IPS-11a (cell line): ENCODE data around the gene HOXD11.

Experiments used
- H3K4me3 ChIP-seq: one replicate; pipeline ENCODE4 v1.5.1; 2013; ENCODE audit warnings: low read depth, low read length, control low read depth

HOXD11 gene

DNA sequence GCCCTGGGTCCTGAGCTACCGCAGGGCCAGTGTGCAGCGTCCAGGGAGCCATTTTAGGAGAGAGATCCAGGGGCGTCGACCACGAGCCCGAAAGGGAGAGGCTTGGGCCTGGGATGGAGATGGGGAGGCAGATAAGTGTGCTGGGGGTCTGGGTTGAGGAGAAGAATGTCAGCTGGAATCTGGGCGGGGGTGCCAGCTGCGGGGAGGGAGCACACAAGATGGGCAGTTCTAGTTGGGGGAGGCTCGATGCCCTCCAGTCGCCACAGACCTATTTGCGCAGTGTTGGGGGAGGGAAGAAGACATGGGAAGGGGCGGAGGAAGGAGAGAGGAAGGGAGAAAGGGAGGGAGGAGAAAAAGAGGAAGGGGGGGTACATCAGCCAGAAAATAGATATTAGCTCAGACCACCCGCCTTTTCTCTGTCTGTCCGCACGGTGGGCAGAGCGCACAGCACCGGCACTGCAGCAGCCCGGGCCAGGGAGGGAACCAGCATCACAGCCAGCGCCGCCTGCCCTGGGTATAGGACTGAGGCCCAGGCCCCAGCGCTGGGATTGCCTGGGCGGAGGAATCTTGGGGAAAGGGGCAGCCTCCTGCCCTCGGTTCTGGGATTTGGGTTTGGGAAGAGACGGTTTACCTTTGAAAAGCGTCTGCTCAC, 1.9 kb upstream of the HOXD11 start:
- H3K4me3 ChIP-seq: no peak overlapping the region

DNA sequence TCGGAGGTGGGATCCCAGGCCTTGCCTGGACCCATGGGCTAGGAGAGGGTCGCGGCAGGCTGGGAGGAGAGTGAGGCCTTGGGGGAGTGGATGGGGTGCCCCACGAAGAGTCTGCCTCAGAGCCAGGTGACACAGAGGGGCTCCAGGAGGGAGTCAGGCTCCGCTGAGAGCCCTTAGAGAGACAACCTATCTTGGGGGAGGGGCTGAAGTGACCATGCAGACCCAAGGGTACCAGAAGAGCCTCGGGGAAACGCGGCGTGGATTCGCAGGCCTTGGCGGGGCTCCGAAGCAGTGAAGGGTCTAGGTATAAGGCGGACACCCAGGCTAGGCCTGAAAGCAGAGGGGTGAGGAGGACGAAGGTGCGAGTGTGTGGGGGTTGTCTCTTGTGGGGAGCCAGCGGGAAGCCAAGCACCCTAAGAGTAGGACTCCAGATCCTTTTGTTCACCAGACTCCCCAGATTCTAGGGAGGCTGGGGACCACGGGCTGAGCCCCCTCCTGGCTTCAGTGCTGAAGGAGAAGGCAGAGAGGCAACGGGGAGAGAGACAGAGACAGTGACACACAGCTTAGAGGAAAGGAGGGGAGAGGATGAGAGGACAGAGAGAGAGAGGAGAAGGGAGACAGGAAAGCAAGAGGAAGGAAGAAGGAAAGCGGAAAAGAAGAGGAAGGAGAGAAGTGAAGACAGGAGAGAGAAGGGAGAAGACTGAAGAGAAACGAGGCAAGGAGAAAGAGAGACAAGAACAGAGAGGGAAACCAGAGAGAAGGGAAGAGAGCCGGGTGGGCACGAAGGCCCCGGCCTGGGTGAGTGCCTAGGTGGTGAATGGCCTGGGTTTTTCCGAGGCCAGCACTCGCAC, 1.1 kb upstream of the HOXD11 start:
- H3K4me3 ChIP-seq: no peak overlapping the region

DNA sequence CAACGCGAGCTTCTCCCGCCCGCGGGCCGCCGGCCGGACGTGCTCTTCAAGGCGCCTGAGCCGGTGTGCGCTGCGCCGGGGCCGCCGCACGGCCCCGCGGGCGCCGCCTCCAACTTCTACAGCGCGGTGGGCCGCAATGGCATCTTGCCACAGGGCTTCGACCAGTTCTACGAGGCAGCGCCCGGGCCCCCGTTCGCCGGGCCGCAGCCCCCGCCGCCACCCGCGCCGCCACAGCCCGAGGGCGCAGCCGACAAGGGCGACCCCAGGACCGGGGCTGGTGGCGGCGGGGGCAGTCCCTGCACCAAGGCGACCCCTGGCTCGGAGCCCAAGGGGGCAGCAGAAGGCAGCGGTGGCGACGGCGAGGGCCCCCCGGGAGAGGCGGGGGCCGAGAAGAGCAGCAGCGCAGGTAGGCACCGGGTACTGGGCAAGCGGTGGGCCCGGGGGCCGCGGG, 676 bp downstream of the HOXD11 start:
- H3K4me3 ChIP-seq: no peak overlapping the region

- no peak overlapping the region for H3K4me3 ChIP-seq
Measured at GRCh38 chr2:176109192-176109901, 2.3 kb downstream of the HOXD11 start.

GRCh38 chr2:176109946-176110345, 2.9 kb downstream of the HOXD11 start:
- H3K4me3 ChIP-seq: no peak overlapping the region

DNA sequence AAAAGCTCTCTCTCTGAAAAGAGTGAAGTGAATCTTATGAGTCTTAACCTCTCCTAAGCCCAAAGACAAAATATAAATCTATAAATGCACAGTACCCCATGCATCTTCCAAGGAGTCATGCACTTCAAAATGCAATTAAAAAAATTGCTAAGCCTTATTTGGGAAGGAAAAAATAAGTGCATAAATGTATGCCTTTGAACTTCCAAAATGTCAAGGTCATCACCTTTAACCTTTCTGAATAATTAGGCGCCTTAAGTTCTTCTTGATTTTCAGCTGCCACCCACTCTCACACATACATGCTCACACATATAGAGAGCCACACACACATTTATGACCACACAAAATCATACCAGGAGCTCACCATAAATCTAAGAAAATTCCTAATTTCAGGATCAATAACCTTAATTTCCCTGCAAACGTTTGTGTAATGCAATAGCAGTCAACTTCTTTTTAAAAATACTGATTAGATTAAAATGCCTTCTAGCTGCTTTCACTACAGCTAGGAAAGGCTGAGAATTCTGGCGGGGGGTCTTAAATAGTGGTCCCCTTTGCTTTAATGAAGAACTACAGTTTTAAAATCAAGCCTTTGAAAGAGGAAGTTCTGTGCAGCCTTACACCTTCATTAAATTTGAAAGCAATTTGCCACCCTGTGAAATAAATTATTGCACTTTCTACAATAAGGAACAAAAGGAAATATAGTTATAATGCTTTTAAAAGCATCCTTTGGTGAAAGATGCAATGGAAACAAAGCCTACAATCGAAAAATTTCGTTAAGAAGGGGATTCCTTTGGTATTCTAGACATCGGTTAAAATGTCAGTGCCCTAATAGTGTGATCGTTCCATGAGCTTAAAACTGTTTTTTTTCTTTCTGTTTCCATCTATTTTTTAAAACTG, 3.6 kb downstream of the HOXD11 start:
- H3K4me3 ChIP-seq: no peak overlapping the region

- H3K4me3 ChIP-seq: no peak overlapping the region
Measured at GRCh38 chr2:176111309-176111663, 4.2 kb downstream of the HOXD11 start.

DNA sequence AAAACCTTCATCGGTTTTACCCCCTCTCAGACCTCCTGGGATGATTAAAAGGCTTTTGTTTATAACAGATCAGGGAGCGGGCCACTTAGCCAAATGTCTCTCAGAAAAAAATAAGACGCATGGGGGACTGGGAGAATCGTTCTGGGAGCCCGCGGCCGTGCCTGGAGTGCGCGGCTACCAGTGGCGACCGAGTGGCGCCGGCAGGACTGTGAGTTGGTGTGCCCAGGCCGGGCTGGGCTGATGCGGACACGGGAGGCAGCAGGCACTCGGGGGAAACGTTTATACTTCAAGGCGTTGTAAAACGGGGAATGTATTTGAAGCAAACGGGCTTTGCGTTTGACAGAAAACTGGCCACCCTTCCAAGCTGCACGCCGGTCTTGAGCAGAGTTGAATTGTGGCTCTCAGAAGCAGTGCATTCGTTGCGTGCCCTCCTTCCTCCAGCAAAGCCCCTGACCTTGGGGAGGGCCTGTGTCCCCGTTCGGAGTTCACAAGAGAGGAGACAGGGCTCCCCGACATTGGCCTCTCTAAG, 4.8 kb downstream of the HOXD11 start:
- no peak overlapping the region for H3K4me3 ChIP-seq

GRCh38 chr2:176112375-176113302, 5.6 kb downstream of the HOXD11 start:
- H3K4me3 ChIP-seq: no peak overlapping the region

DNA sequence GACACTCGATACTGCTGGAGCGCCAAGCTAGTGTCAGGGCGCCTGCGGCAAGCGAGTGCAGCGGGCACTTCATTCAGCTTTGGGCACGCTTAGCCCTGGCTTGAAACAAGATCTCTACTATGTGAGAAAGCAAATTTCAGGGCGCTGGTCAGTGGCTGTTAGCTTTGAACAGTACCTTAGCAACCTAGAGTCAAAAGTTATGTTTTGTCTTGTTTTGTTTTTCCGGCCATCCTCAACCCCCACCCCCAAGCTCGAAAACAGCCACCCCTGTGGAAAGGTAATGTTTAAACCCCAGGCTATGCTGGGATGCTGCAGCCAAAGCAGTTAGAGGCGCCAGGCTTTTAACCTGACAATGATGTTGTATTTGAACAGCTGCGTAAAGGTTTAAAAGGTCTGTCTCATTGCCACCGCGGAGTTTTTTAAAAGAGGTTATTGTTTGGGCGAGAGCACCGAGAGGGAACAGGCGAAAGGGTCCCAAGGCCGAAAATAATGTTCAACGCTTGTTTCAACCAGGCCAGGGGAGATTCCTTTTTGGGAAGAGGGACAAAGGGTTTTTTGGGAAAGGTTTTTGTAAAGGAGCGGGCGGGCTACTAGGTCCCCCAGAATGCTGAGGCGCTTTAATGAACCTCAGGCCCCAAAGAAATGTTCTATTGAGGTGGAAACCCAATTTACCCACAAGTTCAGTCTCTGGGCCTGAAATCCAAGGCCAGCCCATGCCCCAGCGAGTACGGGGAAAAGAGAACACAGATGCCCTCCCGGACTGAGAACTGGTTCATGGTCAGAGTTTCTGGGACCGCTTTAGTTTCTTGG, 7.2 kb downstream of the HOXD11 start:
- no peak overlapping the region for H3K4me3 ChIP-seq

GRCh38 chr2:176114930-176115625, 8.0 kb downstream of the HOXD11 start:
- no peak overlapping the region for H3K4me3 ChIP-seq

GRCh38 chr2:176115883-176116813, 9.1 kb downstream of the HOXD11 start, which contains the start of gene HOXD10:
Gene HOXD10, plus strand, starts transcription at chr2:176116778. Its CDS starts 56 bp downstream, at chr2:176116834.
- H3K4me3 ChIP-seq: no peak within 1 kb of the TSS

DNA sequence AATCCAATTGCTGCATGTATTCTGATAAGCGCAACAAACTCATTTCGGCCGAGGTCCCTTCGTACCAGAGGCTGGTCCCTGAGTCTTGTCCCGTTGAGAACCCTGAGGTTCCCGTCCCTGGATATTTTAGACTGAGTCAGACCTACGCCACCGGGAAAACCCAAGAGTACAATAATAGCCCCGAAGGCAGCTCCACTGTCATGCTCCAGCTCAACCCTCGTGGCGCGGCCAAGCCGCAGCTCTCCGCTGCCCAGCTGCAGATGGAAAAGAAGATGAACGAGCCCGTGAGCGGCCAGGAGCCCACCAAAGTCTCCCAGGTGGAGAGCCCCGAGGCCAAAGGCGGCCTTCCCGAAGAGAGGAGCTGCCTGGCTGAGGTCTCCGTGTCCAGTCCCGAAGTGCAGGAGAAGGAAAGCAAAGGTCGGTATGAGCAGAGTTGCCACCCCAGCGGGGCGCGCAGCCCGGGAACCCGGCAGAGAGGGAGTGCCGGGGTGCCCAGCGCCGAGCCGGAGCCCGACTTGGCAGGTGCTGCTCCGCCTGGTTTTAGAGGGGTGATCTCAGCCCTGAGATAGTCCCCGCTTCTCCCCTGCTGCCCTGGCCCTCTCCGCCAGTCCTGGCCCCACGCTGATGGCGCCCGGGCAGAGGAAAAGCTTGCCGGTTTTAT, 10.2 kb downstream of the HOXD11 start:
- H3K4me3 ChIP-seq: no peak overlapping the region

DNA sequence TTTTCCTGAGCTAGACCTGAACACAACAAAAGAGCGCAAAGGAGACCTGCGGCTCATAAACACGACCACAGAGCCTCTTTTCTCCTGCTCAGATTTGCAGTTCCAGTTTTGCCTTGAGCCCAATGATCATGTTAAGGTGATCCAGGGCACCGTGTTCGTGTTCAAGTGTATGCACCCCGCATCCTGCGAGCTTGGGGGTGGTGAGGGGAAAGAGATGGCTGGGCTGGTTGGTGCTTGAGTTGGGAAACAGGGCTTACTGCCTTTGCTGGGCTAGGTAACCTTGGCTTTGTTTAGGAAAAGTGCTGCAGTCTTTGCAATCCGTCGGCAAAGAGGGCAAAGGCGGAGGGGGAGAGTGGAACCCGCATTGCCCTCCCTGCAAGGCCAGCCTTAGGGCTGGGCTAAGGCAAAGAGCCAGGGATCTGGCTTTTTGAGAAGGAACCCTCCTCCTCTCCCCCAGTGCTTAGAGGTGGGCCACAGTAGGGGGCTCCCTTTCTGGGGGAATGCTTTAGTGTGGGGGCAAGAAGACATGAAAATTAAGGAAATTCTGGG, 10.8 kb downstream of the HOXD11 start:
- H3K4me3 ChIP-seq: no peak overlapping the region

- no peak overlapping the region for H3K4me3 ChIP-seq
Measured at GRCh38 chr2:176118601-176119339, 11.7 kb downstream of the HOXD11 start.
